GM12865 (cell line): ENCODE data around the gene DCLK1.
A peak's percentile ranks its signal among the peaks of the same experiment; 100 is the strongest.

Experiments used
- DNase-seq: peaks from one replicate; pipeline ENCODE4 v3.0.0; 2010; ENCODE audit warnings: low read depth
- H3K4me3 ChIP-seq: 2 replicates; pipeline ENCODE4 v1.5.1; 2011; ENCODE audit warnings: mild to moderate bottlenecking, low read depth, low read length, control low read depth
- CTCF ChIP-seq: IDR thresholded peaks from 2 replicates; pipeline ENCODE4 v1.5.1; 2011; ENCODE audit warnings: low read length, control low read depth, low read depth, inconsistent platforms; ENCODE audit not compliant: insufficient read depth; ENCODE audit errors: missing control alignments

DCLK1 gene

GRCh38 chr13:35920816-35921215 lies 210.4 kb downstream of the DCLK1 start:
- H3K4me3 ChIP-seq: no peak overlapping the region
- no peak for TF ChIP-seq CTCF
- DNase-seq: no peak

GRCh38 chr13:35917942-35918645 lies 213.1 kb downstream of the DCLK1 start:
- no peak overlapping the region for H3K4me3 ChIP-seq
- no peak for TF ChIP-seq CTCF
- DNase-seq: no peak

GRCh38 chr13:35917252-35917941 lies 213.8 kb downstream of the DCLK1 start:
- H3K4me3 ChIP-seq: peak overlapping the region; percentile 8
- TF ChIP-seq CTCF: no peak

GRCh38 chr13:35916146-35916545 lies 215.0 kb downstream of the DCLK1 start:
- no peak for DNase-seq
- no peak for TF ChIP-seq CTCF
- no peak overlapping the region for H3K4me3 ChIP-seq

More at GRCh38 chr13:35917252-35917941, 213.8 kb downstream of the DCLK1 start:
- peak; percentile 44 for DNase-seq

- H3K4me3 ChIP-seq: no peak overlapping the region
- no peak for TF ChIP-seq CTCF
- no peak for DNase-seq
These were observed 216.5 kb downstream of the DCLK1 start for GRCh38 chr13:35914662-35915061.

- no peak for DNase-seq
- no peak for TF ChIP-seq CTCF
- no peak overlapping the region for H3K4me3 ChIP-seq
These were observed 218.3 kb downstream of the DCLK1 start for GRCh38 chr13:35912841-35913240.
